BE2C (cell line): Measurements from ENCODE around the gene CACNA1G.

Source experiments
- DNase-seq: peaks from one replicate; pipeline ENCODE4 v3.0.0-alpha.2; 2020
- H3K27me3 ChIP-seq: fragments of 250-450 bp; sonication (Bioruptor Pico); 2 replicates; pipeline ENCODE4 v1.5.1; 2020; ENCODE audit warnings: mild to moderate bottlenecking
- H3K36me3 ChIP-seq: fragments of 250-450 bp; sonication (Bioruptor Pico); 2 replicates; pipeline ENCODE4 v1.5.1; 2020; ENCODE audit warnings: mild to moderate bottlenecking
- H3K4me1 ChIP-seq: fragments of 250-450 bp; sonication (Bioruptor Pico); 2 replicates; pipeline ENCODE4 v1.5.1; 2020
- H3K4me3 ChIP-seq: 2 replicates; pipeline ENCODE4 v1.5.1; 2011; ENCODE audit warnings: low read depth, low read length
- H3K9me3 ChIP-seq: fragments of 250-450 bp; sonication (Bioruptor Pico); 2 replicates; pipeline ENCODE4 v1.5.1; 2020
- CTCF ChIP-seq: IDR thresholded peaks from 2 replicates; pipeline ENCODE4 v1.5.1; 2012; ENCODE audit warnings: mild to moderate bottlenecking, low read depth, low read length

The CACNA1G gene

DNA sequence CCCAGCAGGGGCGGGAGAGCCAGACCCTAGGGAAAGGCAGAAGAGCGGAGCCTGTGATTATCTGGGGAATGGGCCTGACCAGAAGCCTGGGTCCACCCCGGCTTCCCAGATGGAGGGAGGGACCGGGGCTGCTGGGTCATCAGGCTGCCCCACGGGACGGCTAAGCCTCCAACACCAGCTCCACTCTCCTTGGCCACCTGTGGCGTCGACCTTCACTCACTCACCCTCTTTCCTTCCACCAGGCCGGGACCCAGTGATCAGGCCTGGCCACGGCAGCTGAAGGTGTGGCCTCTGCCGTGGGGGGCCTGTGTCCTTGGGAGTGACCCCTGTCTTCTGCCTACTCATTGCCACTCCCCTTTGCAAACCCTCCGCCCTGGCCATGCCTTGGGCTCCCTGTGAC, 51.8 kb downstream of the CACNA1G start:
- no peak for TF ChIP-seq CTCF
- no peaks in the 10 kb centered on the region for H3K9me3 ChIP-seq
- no peaks in the 10 kb centered on the region for H3K27me3 ChIP-seq
- H3K4me1 ChIP-seq, result no peaks in the 10 kb centered on the region
- DNase-seq, result no peak
- no peak overlapping the region for H3K4me3 ChIP-seq
- H3K36me3 ChIP-seq, result no peaks in the 10 kb centered on the region

GRCh38 chr17:50613007-50613992, 52.8 kb downstream of the CACNA1G start:
- no peak for DNase-seq
- H3K4me3 ChIP-seq, result no peak overlapping the region
- H3K4me1 ChIP-seq, result no peaks in the 10 kb centered on the region
- no peak for TF ChIP-seq CTCF
- H3K9me3 ChIP-seq, result no peaks in the 10 kb centered on the region
- no peaks in the 10 kb centered on the region for H3K36me3 ChIP-seq
- no peaks in the 10 kb centered on the region for H3K27me3 ChIP-seq

- no peak for DNase-seq
- no peaks in the 10 kb centered on the region for H3K9me3 ChIP-seq
- no peak overlapping the region for H3K4me3 ChIP-seq
- H3K4me1 ChIP-seq, result no peaks in the 10 kb centered on the region
- no peaks in the 10 kb centered on the region for H3K27me3 ChIP-seq
- no peak for TF ChIP-seq CTCF
- H3K36me3 ChIP-seq, result no peaks in the 10 kb centered on the region
Observed at GRCh38 chr17:50614471-50615051, 54.0 kb downstream of the CACNA1G start.

GRCh38 chr17:50615828-50616227, 55.3 kb downstream of the CACNA1G start:
- no peak overlapping the region for H3K4me3 ChIP-seq
- H3K36me3 ChIP-seq, result no peaks in the 10 kb centered on the region
- DNase-seq, result no peak
- no peaks in the 10 kb centered on the region for H3K9me3 ChIP-seq
- no peak for TF ChIP-seq CTCF
- no peaks in the 10 kb centered on the region for H3K27me3 ChIP-seq
- H3K4me1 ChIP-seq, result peaks cover 12% of the 10 kb centered on the region

GRCh38 chr17:50618300-50618699, 57.8 kb downstream of the CACNA1G start:
- no peak for DNase-seq
- H3K9me3 ChIP-seq, result no peaks in the 10 kb centered on the region
- H3K4me1 ChIP-seq, result peaks cover 18% of the 10 kb centered on the region
- no peaks in the 10 kb centered on the region for H3K36me3 ChIP-seq
- TF ChIP-seq CTCF, result no peak
- no peaks in the 10 kb centered on the region for H3K27me3 ChIP-seq
- no peak overlapping the region for H3K4me3 ChIP-seq

- Histone ChIP-seq H3K36me3 (no peaks in the 10 kb centered on the region), H3K9me3 (no peaks in the 10 kb centered on the region), H3K27me3 (no peaks in the 10 kb centered on the region), H3K4me1 (peaks cover 18% of the 10 kb centered on the region), H3K4me3 (no peak overlapping the region)
- TF ChIP-seq CTCF, result no peak
- no peak for DNase-seq
Observed at GRCh38 chr17:50618941-50619340, 58.4 kb downstream of the CACNA1G start.
